Kidney epithelial cell (primary cell): ENCODE results near the gene CPB2. TPM values are rescaled to one million over a fixed set of nuclear protein-coding genes. Genes with fewer than 3 reads are reported as not detected.

Source experiments
- DNase-seq: peaks from one replicate; pipeline ENCODE4 v3.0.0-alpha.2; 2010; ENCODE audit warnings: low read depth
- H3K27me3 ChIP-seq: 2 replicates; pipeline ENCODE4 v1.6.0; 2011; ENCODE audit warnings: low read length; ENCODE audit not compliant: control insufficient read depth, insufficient read depth
- H3K36me3 ChIP-seq: 2 replicates; pipeline ENCODE4 v1.5.1; 2011; ENCODE audit warnings: low read length; ENCODE audit not compliant: control insufficient read depth, insufficient read depth
- H3K4me3 ChIP-seq: 2 replicates; pipeline ENCODE4 v1.5.1; 2011; ENCODE audit warnings: low read depth, mild to moderate bottlenecking, control low read depth, low read length
- CTCF ChIP-seq: IDR thresholded peaks from 2 replicates; pipeline ENCODE4 v1.5.1; 2011; ENCODE audit warnings: mild to moderate bottlenecking, moderate library complexity, low read length, control low read depth, inconsistent platforms; ENCODE audit not compliant: insufficient read depth, poor library complexity, severe bottlenecking
- total RNA-seq: library from RNA; depleted of rRNA; stranded (reverse); fragments of >200 nt; gene quantifications from 2 replicates; pipeline ENCODE4 v1.2.3, GENCODE V29; 2015

CPB2 gene
- total RNA-seq, 1 donor from 2014 or later: not detected

- no peaks in the 10 kb centered on the region for H3K36me3 ChIP-seq
- no peaks in the 10 kb centered on the region for H3K27me3 ChIP-seq
- no peak for DNase-seq
- no peak overlapping the region for H3K4me3 ChIP-seq
- TF ChIP-seq CTCF: no peak
These were observed 98.0 kb downstream of the CPB2 start for GRCh38 chr13:46006688-46007452.

GRCh38 chr13:46004491-46004890 is 100.3 kb downstream of the CPB2 start:
- TF ChIP-seq CTCF: no peak

More at GRCh38 chr13:46004491-46004890, 100.3 kb downstream of the CPB2 start:
- no peaks in the 10 kb centered on the region for H3K36me3 ChIP-seq
- no peak for DNase-seq
- no peaks in the 10 kb centered on the region for H3K27me3 ChIP-seq
- no peak overlapping the region for H3K4me3 ChIP-seq

Other genes with a start within 250 kb of the CPB2 start
- gene ZC3H13, start 52.3 kb downstream of the CPB2 start, total RNA-seq: 19.0 and 20.3 TPM in 2 replicates
- gene LCP1, start 77.1 kb upstream of the CPB2 start, total RNA-seq: 83.1 and 87.6 TPM in 2 replicates
- 0.34 and 0.42 TPM in 2 replicates for gene LRRC63, start 106.9 kb upstream of the CPB2 start, total RNA-seq